HepG2 (cell line): Measurements from ENCODE around the gene DHX16. TPM values are rescaled to one million over a fixed set of nuclear protein-coding genes. Genes with fewer than 3 reads are reported as not detected.
A peak's percentile ranks its signal among the peaks of the same experiment; 100 is the strongest.

ENCODE experiments used
- CHCHD3 ChIP-seq: sonication (generic); formaldehyde crosslinking; IDR thresholded peaks from 2 replicates; pipeline ENCODE4 v1.8.0; 2022; ENCODE audit warnings: mild to moderate bottlenecking, missing genetic modification reagents, moderate library complexity
- CHD4 ChIP-seq: fragments of 200-600 bp; sonication (generic); IDR thresholded peaks from 2 replicates; pipeline ENCODE4 v1.7.0; 2017; ENCODE audit warnings: mild to moderate bottlenecking, low read length, borderline replicate concordance
- DMAP1 ChIP-seq: IDR thresholded peaks from 2 replicates; pipeline ENCODE4 v1.6.1; 2016
- DPF2 ChIP-seq: sonication (generic); formaldehyde crosslinking; IDR thresholded peaks from 2 replicates; pipeline ENCODE4 v1.4.0; 2020; ENCODE audit warnings: mild to moderate bottlenecking, low read depth, missing genetic modification reagents, borderline replicate concordance
- HHEX ChIP-seq: IDR thresholded peaks from 2 replicates; pipeline ENCODE4 v1.6.1; 2016; ENCODE audit warnings: control low read depth
- HNRNPLL ChIP-seq: fragments of 200-400 bp; formaldehyde crosslinking; IDR thresholded peaks from 2 replicates; pipeline ENCODE4 v1.6.1; 2017; ENCODE audit warnings: mild to moderate bottlenecking, low read depth, low read length; ENCODE audit not compliant: poor library complexity, severe bottlenecking
- ISL2 ChIP-seq: sonication (generic); formaldehyde crosslinking; IDR thresholded peaks from 2 replicates; pipeline ENCODE4 v1.5.0; 2020; ENCODE audit warnings: missing genetic modification reagents
- KDM2A ChIP-seq: sonication (generic); formaldehyde crosslinking; IDR thresholded peaks from 2 replicates; pipeline ENCODE4 v1.4.0; 2020; ENCODE audit warnings: low read depth, missing genetic modification reagents, borderline replicate concordance
- KLF6 ChIP-seq: IDR thresholded peaks from 2 replicates; pipeline ENCODE4 v1.8.0; 2016; ENCODE audit warnings: missing biosample characterization, missing genetic modification reagents
- PAF1 ChIP-seq: IDR thresholded peaks from 2 replicates; pipeline ENCODE4 v1.6.1; 2016; ENCODE audit warnings: missing genetic modification reagents, missing compliant biosample characterization
- POLR2A ChIP-seq, 2 experiments: IDR thresholded peaks; 2 replicates each; pipeline ENCODE4 v1.6.1; 2011; ENCODE audit warnings: low read depth in 2 of 2, low read length in 2 of 2, mild to moderate bottlenecking in 1 of 2, moderate library complexity in 1 of 2; ENCODE audit not compliant: insufficient read depth in 1 of 2
- RFX5 ChIP-seq: IDR thresholded peaks from 2 replicates; pipeline ENCODE4 v1.6.1; 2011; ENCODE audit warnings: low read depth, low read length, improper control_type of control experiment
- SALL1 ChIP-seq: sonication (generic); formaldehyde crosslinking; IDR thresholded peaks from 2 replicates; pipeline ENCODE4 v1.8.0; 2022; ENCODE audit warnings: mild to moderate bottlenecking, missing genetic modification reagents
- SMARCC2 ChIP-seq: fragments of 450-650 bp; IDR thresholded peaks from 2 replicates; pipeline ENCODE4 v1.6.1; 2017; ENCODE audit warnings: antibody characterized with exemption, mild to moderate bottlenecking
- SP1 ChIP-seq, 2 experiments: fragments of 450-650 bp in 1 of 2; sonication (generic) in 1 of 2; formaldehyde crosslinking in 1 of 2; IDR thresholded peaks; 2 replicates each; pipeline versions ENCODE4 v1.4.0 to v1.6.1; 2016 to 2020; ENCODE audit warnings: missing genetic modification reagents in 1 of 2
- SP4 ChIP-seq: sonication (generic); formaldehyde crosslinking; IDR thresholded peaks from 2 replicates; pipeline ENCODE4 v1.8.1; 2023; ENCODE audit warnings: mild to moderate bottlenecking, missing genetic modification reagents
- TEAD2 ChIP-seq: sonication (generic); formaldehyde crosslinking; IDR thresholded peaks from 2 replicates; pipeline ENCODE4 v1.9.0; 2021; ENCODE audit warnings: missing genetic modification reagents
- THAP11 ChIP-seq: IDR thresholded peaks from 2 replicates; pipeline ENCODE4 v1.6.1; 2016; ENCODE audit warnings: missing biosample characterization, missing genetic modification reagents
- ZBTB3 ChIP-seq: sonication (generic); formaldehyde crosslinking; IDR thresholded peaks from 2 replicates; pipeline ENCODE4 v1.4.0; 2020; ENCODE audit warnings: low read depth, mild to moderate bottlenecking, moderate library complexity, missing genetic modification reagents, borderline replicate concordance
- ZFP36L1 ChIP-seq: sonication (generic); formaldehyde crosslinking; IDR thresholded peaks from 2 replicates; pipeline ENCODE4 v1.8.0; 2022; ENCODE audit warnings: mild to moderate bottlenecking, missing genetic modification reagents, moderate library complexity
- ZNF253 ChIP-seq: sonication (generic); formaldehyde crosslinking; IDR thresholded peaks from 2 replicates; pipeline ENCODE4 v1.8.0; 2022; ENCODE audit warnings: mild to moderate bottlenecking, missing genetic modification reagents, borderline replicate concordance
- ZNF274 ChIP-seq: sonication (generic); formaldehyde crosslinking; IDR thresholded peaks from 2 replicates; pipeline ENCODE4 v1.5.1; 2020; ENCODE audit warnings: mild to moderate bottlenecking, missing genetic modification reagents
- ZNF569 ChIP-seq: sonication (generic); formaldehyde crosslinking; IDR thresholded peaks from 2 replicates; pipeline ENCODE4 v1.5.0; 2020; ENCODE audit warnings: mild to moderate bottlenecking, missing genetic modification reagents, moderate library complexity, borderline replicate concordance
- polyA plus RNA-seq, 8 experiments: library from polyadenylated mRNA; depleted of rRNA in 3 of 8; stranded (reverse) in 7 of 8; unstranded in 1 of 8; fragments of >200 nt; fragmentation: Illumina TruSeq in 4 of 8; extraction: Trizol in 4 of 8; gene quantifications; 2 replicates each; pipeline versions ENCODE4 v1.2.1 to v1.2.3, GENCODE V29; 2011 to 2016; ENCODE audit warnings: low read depth in 4 of 8, missing spikeins in 1 of 8, mixed read lengths in 1 of 8; ENCODE audit not compliant: insufficient read depth in 1 of 8
- total RNA-seq, 5 experiments: library from RNA; depleted of rRNA; stranded (reverse); fragments of >200 nt; fragmentation: Illumina TruSeq; extraction: Trizol; gene quantifications; 2 replicates each; pipeline ENCODE4 v1.2.3, GENCODE V29; 2016; ENCODE audit warnings: low read depth in 1 of 5
- TF ChIP-seq, protein P1 (sequence below), 2 experiments: sonication (generic) in 1 of 2; formaldehyde crosslinking in 1 of 2; IDR thresholded peaks; 2 replicates each; pipeline versions ENCODE4 v1.6.1 to v1.9.0; 2014 to 2022; ENCODE audit warnings: antibody characterized with exemption in 1 of 2, borderline replicate concordance in 1 of 2, inconsistent platforms in 1 of 2, low read depth in 1 of 2, missing genetic modification reagents in 1 of 2
- TF ChIP-seq, protein P2 (sequence below): sonication (generic); formaldehyde crosslinking; IDR thresholded peaks from 2 replicates; pipeline ENCODE4 v1.4.0; 2020; ENCODE audit warnings: missing genetic modification reagents
- TF ChIP-seq, protein P3 (sequence below): sonication (generic); formaldehyde crosslinking; IDR thresholded peaks from 2 replicates; pipeline ENCODE4 v1.5.0; 2020; ENCODE audit warnings: missing genetic modification reagents

DHX16 gene
- total and polyA plus RNA-seq, 2 of the 13 experiments (the other 11 are each of a cell fraction or from before 2014, with no cell fraction given), result 57.0 to 58.5 TPM

DNA sequence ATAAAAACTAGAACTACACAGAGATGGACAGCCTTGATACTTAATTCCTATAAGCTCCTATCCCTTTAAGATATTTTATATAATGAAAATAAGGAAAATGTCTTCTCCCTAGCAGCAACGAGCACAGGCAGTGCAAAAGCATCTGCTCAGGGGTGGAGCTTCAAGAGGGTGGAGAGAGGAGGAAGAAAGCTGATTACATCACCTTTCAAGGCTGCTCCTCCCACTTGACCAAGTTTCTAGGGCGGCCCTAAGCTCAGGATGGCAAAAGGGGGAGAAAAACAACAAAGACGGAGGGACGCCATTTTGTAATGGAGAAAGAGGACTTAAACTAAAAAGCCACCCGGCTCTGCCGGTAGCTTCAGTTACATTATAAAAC, 58.0 kb downstream of the DHX16 start (continued):
- TF ChIP-seq, protein P1, sequence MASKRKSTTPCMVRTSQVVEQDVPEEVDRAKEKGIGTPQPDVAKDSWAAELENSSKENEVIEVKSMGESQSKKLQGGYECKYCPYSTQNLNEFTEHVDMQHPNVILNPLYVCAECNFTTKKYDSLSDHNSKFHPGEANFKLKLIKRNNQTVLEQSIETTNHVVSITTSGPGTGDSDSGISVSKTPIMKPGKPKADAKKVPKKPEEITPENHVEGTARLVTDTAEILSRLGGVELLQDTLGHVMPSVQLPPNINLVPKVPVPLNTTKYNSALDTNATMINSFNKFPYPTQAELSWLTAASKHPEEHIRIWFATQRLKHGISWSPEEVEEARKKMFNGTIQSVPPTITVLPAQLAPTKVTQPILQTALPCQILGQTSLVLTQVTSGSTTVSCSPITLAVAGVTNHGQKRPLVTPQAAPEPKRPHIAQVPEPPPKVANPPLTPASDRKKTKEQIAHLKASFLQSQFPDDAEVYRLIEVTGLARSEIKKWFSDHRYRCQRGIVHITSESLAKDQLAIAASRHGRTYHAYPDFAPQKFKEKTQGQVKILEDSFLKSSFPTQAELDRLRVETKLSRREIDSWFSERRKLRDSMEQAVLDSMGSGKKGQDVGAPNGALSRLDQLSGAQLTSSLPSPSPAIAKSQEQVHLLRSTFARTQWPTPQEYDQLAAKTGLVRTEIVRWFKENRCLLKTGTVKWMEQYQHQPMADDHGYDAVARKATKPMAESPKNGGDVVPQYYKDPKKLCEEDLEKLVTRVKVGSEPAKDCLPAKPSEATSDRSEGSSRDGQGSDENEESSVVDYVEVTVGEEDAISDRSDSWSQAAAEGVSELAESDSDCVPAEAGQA (IDR thresholded peaks at IDR 0.05; ENCODE audit: low read depth), result peak; percentile 50; the same call in 1 of the 2 replicates
- TF ChIP-seq, protein P1 (CRISPR knock-in tag; IDR thresholded peaks at IDR 0.05; ENCODE audit: borderline replicate concordance), result no peak
- TF ChIP-seq, protein P2, sequence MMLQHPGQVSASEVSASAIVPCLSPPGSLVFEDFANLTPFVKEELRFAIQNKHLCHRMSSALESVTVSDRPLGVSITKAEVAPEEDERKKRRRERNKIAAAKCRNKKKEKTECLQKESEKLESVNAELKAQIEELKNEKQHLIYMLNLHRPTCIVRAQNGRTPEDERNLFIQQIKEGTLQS (CRISPR knock-in tag), result peak; percentile 68; the same call in 1 of the 2 replicates
- TF ChIP-seq ISL2, result 0 out of 2 replicates have a peak, but pooled peaks have one; percentile 20
- TF ChIP-seq SALL1 (CRISPR knock-in tag), result peak; percentile 61
- TF ChIP-seq ZNF274 (CRISPR knock-in tag), result no peak
- TF ChIP-seq ZFP36L1 (CRISPR knock-in tag), result no peak
- TF ChIP-seq, protein P3, sequence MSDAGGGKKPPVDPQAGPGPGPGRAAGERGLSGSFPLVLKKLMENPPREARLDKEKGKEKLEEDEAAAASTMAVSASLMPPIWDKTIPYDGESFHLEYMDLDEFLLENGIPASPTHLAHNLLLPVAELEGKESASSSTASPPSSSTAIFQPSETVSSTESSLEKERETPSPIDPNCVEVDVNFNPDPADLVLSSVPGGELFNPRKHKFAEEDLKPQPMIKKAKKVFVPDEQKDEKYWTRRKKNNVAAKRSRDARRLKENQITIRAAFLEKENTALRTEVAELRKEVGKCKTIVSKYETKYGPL (CRISPR knock-in tag), result no peak
- peak; percentile 27 for TF ChIP-seq SP4 (CRISPR knock-in tag)
- TF ChIP-seq RFX5, result 0 out of 2 replicates have a peak, but pooled peaks have one; percentile 41
- no peak for TF ChIP-seq ZBTB3 (CRISPR knock-in tag)
- 0 out of 2 replicates have a peak, but pooled peaks have one; percentile 6 for TF ChIP-seq ZNF569 (CRISPR knock-in tag)
- peak in 1 of 2 experiments; percentile 65; a peak in 2 of 4 replicates for TF ChIP-seq POLR2A (IDR thresholded peaks at IDR 0.05; ENCODE audit: insufficient read depth in 1 of 2, low read depth in 2 of 2, low read length in 2 of 2)
- no peak for TF ChIP-seq HHEX (CRISPR knock-in tag)
- no peak for TF ChIP-seq DPF2 (CRISPR knock-in tag)
- TF ChIP-seq ZNF253 (CRISPR knock-in tag), result no peak
- TF ChIP-seq KLF6 (CRISPR knock-in tag), result peak; percentile 20; the same call in 1 of the 2 replicates
- 0 out of 2 replicates have a peak, but pooled peaks have one; percentile 71 for TF ChIP-seq CHD4
- TF ChIP-seq THAP11 (CRISPR knock-in tag), result peak; percentile 78
- TF ChIP-seq SP1 (IDR thresholded peaks at IDR 0.05), result no peak
- TF ChIP-seq SP1 (CRISPR knock-in tag; IDR thresholded peaks at IDR 0.05), result peak; percentile 53
- TF ChIP-seq HNRNPLL, result no peak
- TF ChIP-seq TEAD2 (CRISPR knock-in tag), result no peak
- peak; percentile 85; the same call in 1 of the 2 replicates for TF ChIP-seq DMAP1 (CRISPR knock-in tag)
- no peak for TF ChIP-seq CHCHD3
- no peak; the same call in 1 of the 2 replicates for TF ChIP-seq PAF1 (CRISPR knock-in tag)
- no peak for TF ChIP-seq SMARCC2
- peak; percentile 72; the same call in 1 of the 2 replicates for TF ChIP-seq KDM2A (CRISPR knock-in tag)
